OCI-LY7 (cell line): ENCODE measurements around the gene AADACL3. TPM values are rescaled to one million over a fixed set of nuclear protein-coding genes. Genes with fewer than 3 reads are reported as not detected.

Experiments used
- BruUV-seq: library from RNA; stranded (reverse); fragments of 400-500 nt; replicated peaks from 2 replicates; lab custom pipeline; 2021; lab: Mats Ljungman, UMichigan
- CTCF ChIA-PET: fragments of 300-600 bp; sonication (Branson Sonifier 250); formaldehyde crosslinking; loops from one replicate; lab custom pipeline; 2022; ENCODE audit warnings: antibody characterized with exemption; ENCODE audit not compliant: unreplicated experiment; lab: Charles Lee
- POLR2A ChIA-PET: fragments of 300-600 bp; sonication (Branson Sonifier 250); formaldehyde crosslinking; loops from one replicate; lab custom pipeline; 2022; ENCODE audit warnings: antibody characterized with exemption; lab: Charles Lee
- DNase-seq: peaks from one replicate; pipeline ENCODE4 v3.0.0-alpha.2; 2015; ENCODE audit warnings: low spot score
- H2AFZ ChIP-seq: fragments of 200-600 bp; sonication (generic), shearing (Covaris generic); 2 replicates; pipeline ENCODE4 v1.6.1; 2014; ENCODE audit warnings: mild to moderate bottlenecking, antibody characterized with exemption, low read length, moderate library complexity
- H3K27ac ChIP-seq: fragments of 200-600 bp; sonication (generic); 2 replicates; pipeline ENCODE4 v1.5.1; 2014; ENCODE audit warnings: mixed run types, low read depth, mild to moderate bottlenecking, moderate library complexity, low read length, inconsistent platforms; ENCODE audit not compliant: poor library complexity, severe bottlenecking
- H3K36me3 ChIP-seq: fragments of 200-600 bp; sonication (generic); 2 replicates; pipeline ENCODE4 v1.6.1; 2014; ENCODE audit warnings: mild to moderate bottlenecking, antibody characterized with exemption, low read length, moderate library complexity, mixed read lengths; ENCODE audit not compliant: insufficient read depth
- H3K4me1 ChIP-seq: fragments of 200-600 bp; sonication (generic); 2 replicates; pipeline ENCODE4 v1.5.1; 2014; ENCODE audit warnings: mild to moderate bottlenecking, low read length; ENCODE audit not compliant: insufficient read depth, poor library complexity, severe bottlenecking
- H3K4me2 ChIP-seq: fragments of 200-600 bp; sonication (generic); 2 replicates; pipeline ENCODE4 v1.6.1; 2014; ENCODE audit warnings: mild to moderate bottlenecking, low read length
- H3K4me3 ChIP-seq: fragments of 200-600 bp; sonication (generic); 2 replicates; pipeline ENCODE4 v1.5.1; 2014; ENCODE audit warnings: mild to moderate bottlenecking, low read depth, low read length; ENCODE audit not compliant: poor library complexity, severe bottlenecking
- H3K79me2 ChIP-seq: fragments of 200-600 bp; sonication (generic); 2 replicates; pipeline ENCODE4 v1.6.1; 2016; ENCODE audit warnings: low read depth, mild to moderate bottlenecking, low read length, moderate library complexity, mixed read lengths; ENCODE audit not compliant: insufficient read depth
- H3K9me2 ChIP-seq: fragments of 200-600 bp; sonication (generic); 2 replicates; pipeline ENCODE4 v1.6.1; 2016; ENCODE audit warnings: mild to moderate bottlenecking, low read length, mixed read lengths; ENCODE audit not compliant: insufficient read depth
- H3K9me3 ChIP-seq: fragments of 200-600 bp; sonication (generic); 2 replicates; pipeline ENCODE4 v1.6.1; 2014; ENCODE audit warnings: mild to moderate bottlenecking, mixed run types, low read length, mixed read lengths
- H4K20me1 ChIP-seq: fragments of 200-600 bp; sonication (generic); 2 replicates; pipeline ENCODE4 v1.6.1; 2014; ENCODE audit warnings: mild to moderate bottlenecking, antibody characterized with exemption, low read length, moderate library complexity, mixed read lengths; ENCODE audit not compliant: insufficient read depth
- CTCF ChIP-seq: fragments of 200-600 bp; sonication (generic); conservative IDR thresholded peaks from 2 replicates; pipeline ENCODE4 v1.5.1; 2014; ENCODE audit warnings: mild to moderate bottlenecking, antibody characterized with exemption, low read length, moderate library complexity, mixed read lengths
- EZH2phosphoT487 ChIP-seq: fragments of 200-600 bp; sonication (generic); IDR thresholded peaks from 2 replicates; pipeline ENCODE4 v1.6.1; 2018; ENCODE audit warnings: low read depth, borderline replicate concordance, mild to moderate bottlenecking, mixed run types, antibody characterized with exemption, low read length, moderate library complexity, mixed read lengths
- intact Hi-C: fragments of 100-400 bp; cut with micrococcal nuclease; formaldehyde crosslinking; loops from one replicate; pipeline ENCODE4 v1.10.0; 2022; ENCODE audit not compliant: unreplicated experiment
- total RNA-seq, 2 experiments: library from RNA; depleted of rRNA in 1 of 2; stranded (reverse); fragments of >200 nt in 1 of 2; shearing (Covaris generic) in 1 of 2; gene quantifications; 2 replicates each; pipeline ENCODE4 v1.2.3, GENCODE V29; 2014 to 2022

The AADACL3 gene
- total RNA-seq, 2 experiments from 2014 or later, result not detected

DNA sequence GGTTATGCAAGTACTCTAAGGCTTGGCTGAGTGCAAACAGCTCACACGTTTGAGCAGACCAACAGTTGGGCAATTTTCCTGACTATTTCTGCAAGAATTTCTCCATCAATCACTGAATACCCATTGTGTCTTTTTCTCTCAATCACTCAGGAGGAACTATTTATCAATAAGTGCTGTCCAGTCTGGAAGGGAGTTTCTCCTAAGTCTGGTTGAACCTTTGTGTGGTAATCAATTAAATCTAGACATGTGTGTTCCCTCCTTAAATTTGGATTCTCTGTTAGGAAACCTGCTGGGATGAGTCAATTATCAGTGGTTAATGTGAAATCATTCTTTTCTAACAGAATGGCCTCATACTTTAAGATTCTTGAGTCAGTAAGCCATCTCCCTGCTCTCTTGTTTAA is 6.8 kb upstream of the AADACL3 start:
- TF ChIP-seq CTCF (no peak), EZH2phosphoT487 (no peak)
- Histone ChIP-seq H3K79me2 (no peaks in the 10 kb centered on the region), H3K9me3 (no peaks in the 10 kb centered on the region), H3K9me2 (no peaks in the 10 kb centered on the region), H3K4me3 (no peak overlapping the region), H2AFZ (no peak overlapping the region), H3K4me1 (no peaks in the 10 kb centered on the region), H3K4me2 (no peak overlapping the region), H3K27ac (no peak overlapping the region), H4K20me1 (no peaks in the 10 kb centered on the region), H3K36me3 (no peaks in the 10 kb centered on the region)
- BruUV-seq, result no TSS peak
- ChIA-PET POLR2A (no interaction called here), CTCF (no interaction called here)
- no peak for DNase-seq
- intact Hi-C loops, result no loop called here

GRCh38 chr1:12709696-12710095 is 6.2 kb upstream of the AADACL3 start:
- no peak for DNase-seq
- H3K9me3 ChIP-seq, result no peaks in the 10 kb centered on the region
- no TSS peak for BruUV-seq
- H3K27ac ChIP-seq, result no peak overlapping the region
- no peaks in the 10 kb centered on the region for H3K4me1 ChIP-seq
- ChIA-PET POLR2A (no interaction called here), CTCF (no interaction called here)
- H3K79me2 ChIP-seq, result no peaks in the 10 kb centered on the region
- H3K4me2 ChIP-seq, result no peak overlapping the region
- H3K36me3 ChIP-seq, result no peaks in the 10 kb centered on the region
- intact Hi-C loops, result no loop called here
- H3K9me2 ChIP-seq, result no peaks in the 10 kb centered on the region
- no peak overlapping the region for H3K4me3 ChIP-seq
- no peak overlapping the region for H2AFZ ChIP-seq
- TF ChIP-seq CTCF (no peak), EZH2phosphoT487 (no peak)
- H4K20me1 ChIP-seq, result no peaks in the 10 kb centered on the region

GRCh38 chr1:12711536-12711935 is 4.4 kb upstream of the AADACL3 start:
- H3K9me2 ChIP-seq, result no peaks in the 10 kb centered on the region
- no peak overlapping the region for H3K4me3 ChIP-seq
- ChIA-PET POLR2A (no interaction called here), CTCF (no interaction called here)
- TF ChIP-seq EZH2phosphoT487, result no peak
- TF ChIP-seq CTCF, result no peak
- DNase-seq, result no peak
- intact Hi-C loops, result no loop called here
- H3K36me3 ChIP-seq, result no peaks in the 10 kb centered on the region
- H4K20me1 ChIP-seq, result no peaks in the 10 kb centered on the region
- H2AFZ ChIP-seq, result no peak overlapping the region
- H3K27ac ChIP-seq, result no peak overlapping the region
- no peaks in the 10 kb centered on the region for H3K79me2 ChIP-seq
- BruUV-seq, result no TSS peak
- no peaks in the 10 kb centered on the region for H3K4me1 ChIP-seq
- no peaks in the 10 kb centered on the region for H3K9me3 ChIP-seq
- H3K4me2 ChIP-seq, result no peak overlapping the region
